Pericardium fibroblast (primary cell): Measurements from ENCODE around the gene FOXG1. TPM values are rescaled to one million over a fixed set of nuclear protein-coding genes. Genes with fewer than 3 reads are reported as not detected.

ENCODE experiments used
- total RNA-seq: library from RNA; depleted of rRNA; stranded (reverse); fragments of >200 nt; gene quantifications from 2 replicates; pipeline ENCODE4 v1.2.3, GENCODE V29; 2015

The FOXG1 gene
- 0.17 TPM in 1 of 2 replicates, not detected in the other for total RNA-seq

GRCh38 chr14:28766469-28766955 is at the start of gene FOXG1:
TSS of gene FOXG1 (plus strand) at chr14:28766787. CDS start at chr14:28767280, 493 bp downstream.

